H1 (cell line): ENCODE data around the gene OSCP1. TPM values are rescaled to one million over a fixed set of nuclear protein-coding genes. Genes with fewer than 3 reads are reported as not detected.
A peak's percentile ranks its signal among the peaks of the same experiment; 100 is the strongest.

ENCODE experiments used
- CBX8 ChIP-seq: fragments of 300-800, 300-1000 bp; sonication (generic); IDR thresholded peaks from 2 replicates; pipeline ENCODE4 v1.7.1; 2016; ENCODE audit warnings: low read depth, low read length, borderline replicate concordance
- CEBPB ChIP-seq: IDR thresholded peaks from 2 replicates; pipeline ENCODE4 v1.6.1; 2012; ENCODE audit warnings: low read depth, low read length
- CREB1 ChIP-seq: IDR thresholded peaks from 2 replicates; pipeline ENCODE4 v1.6.1; 2012; ENCODE audit warnings: inconsistent platforms
- FOSL1 ChIP-seq: IDR thresholded peaks from 2 replicates; pipeline ENCODE4 v1.6.1; 2011; ENCODE audit warnings: mild to moderate bottlenecking, low read depth, low read length, moderate library complexity; ENCODE audit not compliant: insufficient read depth
- GTF2F1 ChIP-seq: IDR thresholded peaks from 2 replicates; pipeline ENCODE4 v1.6.1; 2012; ENCODE audit warnings: low read depth, low read length, improper control_type of control experiment, borderline replicate concordance
- HDAC2 ChIP-seq, 2 experiments: fragments of 300-600 bp in 1 of 2; sonication (generic) in 1 of 2; IDR thresholded peaks; 2 replicates each; pipeline ENCODE4 v1.6.1; 2011 to 2012; ENCODE audit warnings: low read depth in 2 of 2, low read length in 2 of 2, mild to moderate bottlenecking in 2 of 2, moderate library complexity in 2 of 2, borderline replicate concordance in 1 of 2, inconsistent platforms in 1 of 2
- HDAC6 ChIP-seq: IDR thresholded peaks from one replicate; pipeline ENCODE4 v1.7.1; 2012; ENCODE audit warnings: low read depth, mild to moderate bottlenecking, inconsistent platforms, low read length, moderate library complexity
- PHF8 ChIP-seq: fragments of 200-600 bp; sonication (generic); conservative IDR thresholded peaks from 2 replicates; pipeline ENCODE4 v1.7.1; 2012; ENCODE audit warnings: low read depth, mild to moderate bottlenecking, inconsistent platforms, low read length, moderate library complexity
- SRF ChIP-seq: IDR thresholded peaks from 2 replicates; pipeline ENCODE4 v1.6.1; 2011; ENCODE audit warnings: mild to moderate bottlenecking, low read depth, low read length, moderate library complexity
- polyA plus RNA-seq, 7 experiments: library from polyadenylated mRNA; depleted of rRNA in 3 of 7; stranded (reverse) in 5 of 7; unstranded in 2 of 7; fragments of >200 nt in 5 of 7; fragments of 200-250 nt in 2 of 7; gene quantifications; 1 replicate in 5 of 7; 2 replicates in 1 of 7; 4 replicates in 1 of 7; pipeline versions ENCODE4 v1.2.1 to v1.2.3, GENCODE V29; 2011 to 2013; ENCODE audit warnings: missing spikeins in 2 of 7, mixed read lengths in 2 of 7
- total RNA-seq: library from RNA; stranded (reverse); fragmentation: NEBNext Ultra II Directional; extraction: Animal tissue kit (Norgen Biotek cat#: 25700); gene quantifications from 2 replicates; pipeline ENCODE4 v1.2.1, GENCODE V29; 2021
- TF ChIP-seq, protein P1 (sequence below): fragments of 300-600 bp; sonication (generic); IDR thresholded peaks from 2 replicates; pipeline ENCODE4 v1.7.1; 2012; ENCODE audit warnings: low read length, moderate library complexity, mild to moderate bottlenecking, inconsistent platforms; ENCODE audit not compliant: insufficient replicate concordance

OSCP1 gene
- total and polyA plus RNA-seq, 2 of the 8 experiments (the other 6 are each of a cell fraction or from before 2014, with no cell fraction given), result 1.8 to 3.3 TPM

DNA sequence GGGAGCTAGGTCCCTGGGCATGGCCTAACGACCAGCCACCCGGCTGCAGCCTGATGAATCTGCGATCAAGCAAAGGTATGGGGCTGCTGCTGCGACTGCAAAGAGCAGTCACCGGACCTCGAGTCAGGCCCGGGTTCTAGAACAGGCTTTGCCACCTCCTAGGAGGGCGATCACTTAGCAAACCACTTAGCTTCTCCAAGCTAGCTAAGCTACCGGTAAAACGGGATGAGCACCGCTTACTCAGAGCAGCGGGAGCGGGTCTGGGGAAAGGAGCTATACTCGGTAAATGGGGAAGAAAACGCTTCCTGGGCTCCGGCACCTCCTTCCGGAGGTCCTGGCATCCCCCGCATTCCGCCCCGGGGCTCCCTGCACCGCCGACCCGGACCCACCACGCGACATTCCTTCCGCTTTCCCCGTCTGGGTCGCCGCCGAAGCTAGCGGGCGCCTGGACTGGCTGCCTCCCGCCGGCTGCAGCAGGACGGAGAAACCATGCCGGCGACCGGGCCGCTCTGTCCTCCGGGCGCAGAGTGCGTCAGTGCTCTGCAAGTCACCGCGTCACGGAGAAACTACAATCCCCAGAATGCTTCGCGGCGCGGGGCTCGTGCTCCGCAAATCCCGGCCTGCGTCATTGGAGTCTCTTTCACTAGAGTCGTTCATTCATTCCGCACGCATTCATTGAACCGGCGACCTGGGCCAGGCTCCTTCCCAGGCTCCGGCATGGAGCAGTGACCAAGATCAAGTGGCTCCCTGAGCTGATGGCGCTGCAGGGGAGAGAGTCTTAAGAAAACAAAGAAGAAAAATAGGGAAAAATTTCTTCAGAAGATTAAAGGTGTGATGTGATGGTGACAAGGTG is 52.6 kb downstream of the OSCP1 start, which contains the start of gene LSM10 (continued):
- peak in 1 of 2 experiments; percentile 32; a peak in 1 of 4 replicates for TF ChIP-seq HDAC2 (IDR thresholded peaks at IDR 0.05; ENCODE audit: borderline replicate concordance in 1 of 2, low read depth in 2 of 2, low read length in 2 of 2)
- no peak for TF ChIP-seq HDAC6
- TF ChIP-seq CREB1, result peak; percentile 92
- no peak for TF ChIP-seq CEBPB
- TF ChIP-seq, protein P1, sequence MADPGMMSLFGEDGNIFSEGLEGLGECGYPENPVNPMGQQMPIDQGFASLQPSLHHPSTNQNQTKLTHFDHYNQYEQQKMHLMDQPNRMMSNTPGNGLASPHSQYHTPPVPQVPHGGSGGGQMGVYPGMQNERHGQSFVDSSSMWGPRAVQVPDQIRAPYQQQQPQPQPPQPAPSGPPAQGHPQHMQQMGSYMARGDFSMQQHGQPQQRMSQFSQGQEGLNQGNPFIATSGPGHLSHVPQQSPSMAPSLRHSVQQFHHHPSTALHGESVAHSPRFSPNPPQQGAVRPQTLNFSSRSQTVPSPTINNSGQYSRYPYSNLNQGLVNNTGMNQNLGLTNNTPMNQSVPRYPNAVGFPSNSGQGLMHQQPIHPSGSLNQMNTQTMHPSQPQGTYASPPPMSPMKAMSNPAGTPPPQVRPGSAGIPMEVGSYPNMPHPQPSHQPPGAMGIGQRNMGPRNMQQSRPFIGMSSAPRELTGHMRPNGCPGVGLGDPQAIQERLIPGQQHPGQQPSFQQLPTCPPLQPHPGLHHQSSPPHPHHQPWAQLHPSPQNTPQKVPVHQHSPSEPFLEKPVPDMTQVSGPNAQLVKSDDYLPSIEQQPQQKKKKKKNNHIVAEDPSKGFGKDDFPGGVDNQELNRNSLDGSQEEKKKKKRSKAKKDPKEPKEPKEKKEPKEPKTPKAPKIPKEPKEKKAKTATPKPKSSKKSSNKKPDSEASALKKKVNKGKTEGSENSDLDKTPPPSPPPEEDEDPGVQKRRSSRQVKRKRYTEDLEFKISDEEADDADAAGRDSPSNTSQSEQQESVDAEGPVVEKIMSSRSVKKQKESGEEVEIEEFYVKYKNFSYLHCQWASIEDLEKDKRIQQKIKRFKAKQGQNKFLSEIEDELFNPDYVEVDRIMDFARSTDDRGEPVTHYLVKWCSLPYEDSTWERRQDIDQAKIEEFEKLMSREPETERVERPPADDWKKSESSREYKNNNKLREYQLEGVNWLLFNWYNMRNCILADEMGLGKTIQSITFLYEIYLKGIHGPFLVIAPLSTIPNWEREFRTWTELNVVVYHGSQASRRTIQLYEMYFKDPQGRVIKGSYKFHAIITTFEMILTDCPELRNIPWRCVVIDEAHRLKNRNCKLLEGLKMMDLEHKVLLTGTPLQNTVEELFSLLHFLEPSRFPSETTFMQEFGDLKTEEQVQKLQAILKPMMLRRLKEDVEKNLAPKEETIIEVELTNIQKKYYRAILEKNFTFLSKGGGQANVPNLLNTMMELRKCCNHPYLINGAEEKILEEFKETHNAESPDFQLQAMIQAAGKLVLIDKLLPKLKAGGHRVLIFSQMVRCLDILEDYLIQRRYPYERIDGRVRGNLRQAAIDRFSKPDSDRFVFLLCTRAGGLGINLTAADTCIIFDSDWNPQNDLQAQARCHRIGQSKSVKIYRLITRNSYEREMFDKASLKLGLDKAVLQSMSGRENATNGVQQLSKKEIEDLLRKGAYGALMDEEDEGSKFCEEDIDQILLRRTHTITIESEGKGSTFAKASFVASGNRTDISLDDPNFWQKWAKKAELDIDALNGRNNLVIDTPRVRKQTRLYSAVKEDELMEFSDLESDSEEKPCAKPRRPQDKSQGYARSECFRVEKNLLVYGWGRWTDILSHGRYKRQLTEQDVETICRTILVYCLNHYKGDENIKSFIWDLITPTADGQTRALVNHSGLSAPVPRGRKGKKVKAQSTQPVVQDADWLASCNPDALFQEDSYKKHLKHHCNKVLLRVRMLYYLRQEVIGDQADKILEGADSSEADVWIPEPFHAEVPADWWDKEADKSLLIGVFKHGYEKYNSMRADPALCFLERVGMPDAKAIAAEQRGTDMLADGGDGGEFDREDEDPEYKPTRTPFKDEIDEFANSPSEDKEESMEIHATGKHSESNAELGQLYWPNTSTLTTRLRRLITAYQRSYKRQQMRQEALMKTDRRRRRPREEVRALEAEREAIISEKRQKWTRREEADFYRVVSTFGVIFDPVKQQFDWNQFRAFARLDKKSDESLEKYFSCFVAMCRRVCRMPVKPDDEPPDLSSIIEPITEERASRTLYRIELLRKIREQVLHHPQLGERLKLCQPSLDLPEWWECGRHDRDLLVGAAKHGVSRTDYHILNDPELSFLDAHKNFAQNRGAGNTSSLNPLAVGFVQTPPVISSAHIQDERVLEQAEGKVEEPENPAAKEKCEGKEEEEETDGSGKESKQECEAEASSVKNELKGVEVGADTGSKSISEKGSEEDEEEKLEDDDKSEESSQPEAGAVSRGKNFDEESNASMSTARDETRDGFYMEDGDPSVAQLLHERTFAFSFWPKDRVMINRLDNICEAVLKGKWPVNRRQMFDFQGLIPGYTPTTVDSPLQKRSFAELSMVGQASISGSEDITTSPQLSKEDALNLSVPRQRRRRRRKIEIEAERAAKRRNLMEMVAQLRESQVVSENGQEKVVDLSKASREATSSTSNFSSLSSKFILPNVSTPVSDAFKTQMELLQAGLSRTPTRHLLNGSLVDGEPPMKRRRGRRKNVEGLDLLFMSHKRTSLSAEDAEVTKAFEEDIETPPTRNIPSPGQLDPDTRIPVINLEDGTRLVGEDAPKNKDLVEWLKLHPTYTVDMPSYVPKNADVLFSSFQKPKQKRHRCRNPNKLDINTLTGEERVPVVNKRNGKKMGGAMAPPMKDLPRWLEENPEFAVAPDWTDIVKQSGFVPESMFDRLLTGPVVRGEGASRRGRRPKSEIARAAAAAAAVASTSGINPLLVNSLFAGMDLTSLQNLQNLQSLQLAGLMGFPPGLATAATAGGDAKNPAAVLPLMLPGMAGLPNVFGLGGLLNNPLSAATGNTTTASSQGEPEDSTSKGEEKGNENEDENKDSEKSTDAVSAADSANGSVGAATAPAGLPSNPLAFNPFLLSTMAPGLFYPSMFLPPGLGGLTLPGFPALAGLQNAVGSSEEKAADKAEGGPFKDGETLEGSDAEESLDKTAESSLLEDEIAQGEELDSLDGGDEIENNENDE, result no peak
- no peak for TF ChIP-seq GTF2F1
- peak; percentile 84 for TF ChIP-seq PHF8
- no peak for TF ChIP-seq SRF
- TF ChIP-seq FOSL1, result no peak
- no peak for TF ChIP-seq CBX8
